ENCODE measurements around the gene NPTXR. TPM values are rescaled to one million over a fixed set of nuclear protein-coding genes. Genes with fewer than 3 reads are reported as not detected.

NPTXR gene
- total and polyA plus RNA-seq, 2 donors (not counting 1 experiment from before 2014, with no cell fraction given) = 1.0 to 2.0 TPM

GRCh38 chr22:38795569-38795968 is 48.3 kb downstream of the NPTXR start:
- TF ChIP-seq EZH2 (IDR thresholded peaks at IDR 0.05; ENCODE audit: low read length, missing control alignments) (no peak), CTCF (conservative IDR thresholded peaks at IDR 0.05 in 1 of 2, IDR thresholded peaks at IDR 0.05 in 1 of 2; ENCODE audit: low read depth in 1 of 2, low read length in 2 of 2) (no peak)
- peaks cover 12% of the 10 kb centered on the region for H3K27me3 ChIP-seq (ENCODE audit: control insufficient read depth, insufficient read depth, low read length)
- no peak overlapping the region for H3K4me2 ChIP-seq (ENCODE audit: extremely low read depth, insufficient read depth, low read length)
- DNase-seq (ENCODE audit: low read depth in 2 of 2) = no peak
- no peak overlapping the region for H3K9ac ChIP-seq (ENCODE audit: insufficient read depth, low read length)
- H3K79me2 ChIP-seq (ENCODE audit: control insufficient read depth, insufficient read depth, low read length) = peaks cover 4% of the 10 kb centered on the region
- H3K4me3 ChIP-seq (replicated peaks in 1 of 4; ENCODE audit: control extremely low read depth in 1 of 4, insufficient read depth in 1 of 4, low read depth in 3 of 4, low read length in 4 of 4) = no peak overlapping the region
- no peaks in the 10 kb centered on the region for H3K9me3 ChIP-seq (ENCODE audit: control insufficient read depth, insufficient read depth, low read depth, low read length)
- no peaks in the 10 kb centered on the region for H3K36me3 ChIP-seq (ENCODE audit: control insufficient read depth, insufficient read depth, low read length)
- H4K20me1 ChIP-seq (ENCODE audit: control insufficient read depth, extremely low read depth, insufficient read depth, low read length) = no peaks in the 10 kb centered on the region
- no peak overlapping the region for H3K27ac ChIP-seq (ENCODE audit: insufficient read depth, low read length)
- no peak overlapping the region for H2AFZ ChIP-seq (ENCODE audit: low read length)
- peaks cover 5% of the 10 kb centered on the region for H3K4me1 ChIP-seq (ENCODE audit: control insufficient read depth, extremely low read depth, insufficient read depth, low read length)

- TF ChIP-seq CTCF (conservative IDR thresholded peaks at IDR 0.05 in 1 of 2, IDR thresholded peaks at IDR 0.05 in 1 of 2; ENCODE audit: low read depth in 1 of 2, low read length in 2 of 2) (no peak), EZH2 (IDR thresholded peaks at IDR 0.05; ENCODE audit: low read length, missing control alignments) (no peak)
- H3K27me3 ChIP-seq (ENCODE audit: control insufficient read depth, insufficient read depth, low read length) = peaks cover 5% of the 10 kb centered on the region
- H3K27ac ChIP-seq (ENCODE audit: insufficient read depth, low read length) = peak within 1 kb of the TSS; percentile 87
- H3K4me3 ChIP-seq (replicated peaks in 1 of 4; ENCODE audit: control extremely low read depth in 1 of 4, insufficient read depth in 1 of 4, low read depth in 3 of 4, low read length in 4 of 4) = peak within 1 kb of the TSS; percentile 78 to 94 (median 84)
- H4K20me1 ChIP-seq (ENCODE audit: control insufficient read depth, extremely low read depth, insufficient read depth, low read length) = no peaks in the 10 kb centered on the region
- peaks cover 2% of the 10 kb centered on the region for H3K36me3 ChIP-seq (ENCODE audit: control insufficient read depth, insufficient read depth, low read length)
- peak; percentile 98 to 99 for DNase-seq (ENCODE audit: low read depth in 2 of 2)
- H3K9ac ChIP-seq (ENCODE audit: insufficient read depth, low read length) = peak within 1 kb of the TSS; percentile 86
- peaks cover 9% of the 10 kb centered on the region for H3K4me1 ChIP-seq (ENCODE audit: control insufficient read depth, extremely low read depth, insufficient read depth, low read length)
- peak within 1 kb of the TSS; percentile 65 for H2AFZ ChIP-seq (ENCODE audit: low read length)
- peaks cover 4% of the 10 kb centered on the region for H3K79me2 ChIP-seq (ENCODE audit: control insufficient read depth, insufficient read depth, low read length)
- no peaks in the 10 kb centered on the region for H3K9me3 ChIP-seq (ENCODE audit: control insufficient read depth, insufficient read depth, low read depth, low read length)
- peak within 1 kb of the TSS; percentile 96 for H3K4me2 ChIP-seq (ENCODE audit: extremely low read depth, insufficient read depth, low read length)
These were observed 49.9 kb downstream of the NPTXR start, which contains the start of gene DNAL4 for GRCh38 chr22:38793721-38794466. TSS of gene DNAL4 (minus strand) at chr22:38794143. CDS start at chr22:38782731, 11,412 bp downstream.

GRCh38 chr22:38793317-38793716 is 50.5 kb downstream of the NPTXR start:
- Histone ChIP-seq H3K4me3 (replicated peaks in 1 of 4; ENCODE audit: control extremely low read depth in 1 of 4, insufficient read depth in 1 of 4, low read depth in 3 of 4, low read length in 4 of 4) (peak overlapping the region; percentile 78 to 94 (median 84)), H3K9ac (ENCODE audit: insufficient read depth, low read length) (peak overlapping the region; percentile 86), H3K36me3 (ENCODE audit: control insufficient read depth, insufficient read depth, low read length) (peaks cover 2% of the 10 kb centered on the region), H3K4me2 (ENCODE audit: extremely low read depth, insufficient read depth, low read length) (peak overlapping the region; percentile 96), H4K20me1 (ENCODE audit: control insufficient read depth, extremely low read depth, insufficient read depth, low read length) (no peaks in the 10 kb centered on the region), H3K27ac (ENCODE audit: insufficient read depth, low read length) (peak overlapping the region; percentile 87), H3K79me2 (ENCODE audit: control insufficient read depth, insufficient read depth, low read length) (peaks cover 4% of the 10 kb centered on the region), H2AFZ (ENCODE audit: low read length) (peak overlapping the region; percentile 36), H3K4me1 (ENCODE audit: control insufficient read depth, extremely low read depth, insufficient read depth, low read length) (peaks cover 11% of the 10 kb centered on the region), H3K9me3 (ENCODE audit: control insufficient read depth, insufficient read depth, low read depth, low read length) (no peaks in the 10 kb centered on the region), H3K27me3 (ENCODE audit: control insufficient read depth, insufficient read depth, low read length) (peaks cover 2% of the 10 kb centered on the region)
- TF ChIP-seq EZH2 (IDR thresholded peaks at IDR 0.05; ENCODE audit: low read length, missing control alignments) = no peak
- no peak for TF ChIP-seq CTCF (conservative IDR thresholded peaks at IDR 0.05 in 1 of 2, IDR thresholded peaks at IDR 0.05 in 1 of 2; ENCODE audit: low read depth in 1 of 2, low read length in 2 of 2)
- DNase-seq (ENCODE audit: low read depth in 2 of 2) = no peak
